ENCODE results near the gene GABPA.
"Not testable (repeated sequence)": the region's sequence is repeated elsewhere in the genome, so short reads cannot be mapped to it uniquely, and the experiment has no call there.

The GABPA gene

DNA sequence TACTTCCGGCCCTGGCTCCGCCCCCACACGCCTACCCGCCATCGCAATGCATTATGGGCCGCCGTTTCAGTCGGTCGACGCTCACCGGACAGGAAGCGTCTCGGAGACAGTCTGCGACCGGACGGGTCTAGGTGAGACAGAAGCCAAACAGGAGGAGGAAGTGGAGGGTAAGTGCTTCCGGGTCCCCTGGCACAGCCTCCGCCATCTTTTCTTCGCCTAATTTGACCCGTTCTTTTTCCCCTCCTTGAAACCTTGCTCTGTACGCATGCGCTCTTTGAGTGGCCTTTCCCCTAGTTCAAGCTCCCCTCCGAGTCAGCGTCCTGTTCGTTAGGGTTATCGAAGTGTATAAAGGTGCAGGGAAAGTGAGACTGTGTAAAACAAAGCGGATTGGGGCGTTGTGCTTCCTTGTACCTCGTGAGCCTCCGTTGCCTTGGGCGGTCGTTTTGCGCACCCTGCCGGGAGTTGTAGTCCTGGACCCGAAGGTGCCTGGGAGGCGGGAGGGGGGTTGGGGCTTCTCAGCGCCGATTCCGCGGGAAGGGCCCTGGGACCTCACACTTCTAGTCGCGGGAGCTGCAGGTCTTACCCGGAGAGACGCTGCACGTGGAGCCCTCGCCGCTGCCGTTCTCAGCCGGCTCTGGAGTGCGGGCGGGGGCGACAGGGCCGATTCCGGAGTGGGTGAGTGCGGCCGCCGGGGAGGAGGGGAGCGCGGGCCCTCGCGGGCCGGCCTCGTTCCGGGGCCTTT, at the start of gene GABPA, which contains the start of gene ATP5PF:
GABPA (plus strand) TSS at position 69 of the 742 bp plus-strand sequence. CDS start 6,627 bp downstream, outside the sequence.
ATP5PF (minus strand) TSS at position 1 of the 742 bp plus-strand sequence. CDS start 5,110 bp downstream, outside the sequence.
- DNase-seq (ENCODE audit: low read depth, low spot score): peak; percentile 99

DNA sequence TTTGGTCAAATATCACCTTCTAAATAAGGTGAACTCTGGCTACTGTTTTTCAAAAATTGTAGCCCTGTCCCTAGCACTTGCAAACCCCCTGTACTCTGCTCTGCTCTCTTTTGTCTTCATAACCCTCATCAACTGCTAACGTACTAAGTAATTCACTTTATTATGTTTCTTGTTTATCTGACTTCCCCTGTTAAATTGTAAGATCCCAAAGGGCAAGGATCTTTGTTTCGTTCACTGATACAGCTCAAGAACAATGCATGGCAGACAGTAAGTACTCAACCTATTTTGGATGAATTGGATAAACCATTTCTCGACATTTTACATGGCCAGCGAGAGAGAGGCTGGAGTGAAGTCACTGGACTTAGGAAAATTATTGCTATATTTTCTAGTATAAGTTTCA, 47.0 kb upstream of the GABPA start:
- no peak for DNase-seq (ENCODE audit: low read depth, low spot score)

DNA sequence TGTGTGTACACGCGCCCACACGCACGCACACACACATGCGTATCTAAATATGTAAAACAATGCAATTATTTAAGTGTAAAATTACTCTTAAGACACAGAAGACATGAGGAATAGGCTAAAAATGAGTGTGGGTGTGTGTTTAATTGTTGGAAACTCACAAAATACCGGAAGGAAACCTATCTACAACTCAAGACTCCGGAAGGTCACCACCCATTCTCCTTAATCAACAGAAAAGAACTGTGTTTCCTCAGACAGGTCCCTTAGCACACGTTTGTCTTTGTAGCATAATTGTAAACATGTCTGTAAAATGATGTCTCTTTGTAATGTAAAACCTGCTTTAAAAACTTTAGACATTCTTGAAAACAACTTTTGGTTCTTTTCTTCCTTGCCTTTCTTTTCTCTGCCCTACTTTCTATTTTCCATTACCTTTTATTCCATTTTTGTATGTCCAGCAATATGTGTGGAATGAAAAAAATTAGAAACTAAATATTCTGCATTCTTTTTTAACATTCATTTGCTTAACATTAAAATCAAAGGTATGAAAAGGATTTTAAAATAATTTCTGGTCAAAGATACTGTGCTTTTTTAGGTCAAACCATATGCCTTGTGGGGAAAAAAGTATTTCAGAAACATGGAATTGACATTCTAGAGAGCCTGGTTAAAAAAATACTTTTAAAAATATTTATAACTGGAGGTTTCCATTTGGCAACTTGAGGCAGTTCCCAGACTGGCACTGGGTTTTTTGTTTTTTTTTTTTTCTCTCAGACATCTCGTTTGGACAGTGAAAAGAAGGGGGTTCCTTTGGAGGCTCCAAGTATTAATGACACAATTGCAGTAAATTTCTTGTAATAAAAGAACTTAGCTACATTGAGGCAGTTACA, 46.3 kb upstream of the GABPA start:
- DNase-seq (ENCODE audit: low read depth, low spot score): no peak

DNA sequence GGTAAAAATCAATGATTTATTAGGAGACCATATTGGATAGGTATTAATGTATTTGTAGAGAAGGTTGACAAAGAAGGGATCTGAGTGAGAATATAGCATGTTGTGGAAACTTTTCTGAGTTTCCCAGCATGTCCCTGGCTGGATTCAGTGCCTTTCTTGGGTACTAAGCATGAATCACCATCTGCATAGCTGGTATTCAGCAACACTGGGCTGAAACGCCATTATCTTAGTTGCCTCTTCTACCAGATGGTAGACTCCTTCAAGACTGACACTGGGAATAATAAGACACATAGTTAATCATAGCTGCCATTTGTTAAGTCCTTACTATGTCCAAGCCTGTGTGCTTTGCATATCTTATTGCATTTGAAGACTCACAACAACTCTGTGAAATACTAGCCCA, 45.5 kb upstream of the GABPA start:
- DNase-seq (ENCODE audit: low read depth, low spot score): no peak

DNA sequence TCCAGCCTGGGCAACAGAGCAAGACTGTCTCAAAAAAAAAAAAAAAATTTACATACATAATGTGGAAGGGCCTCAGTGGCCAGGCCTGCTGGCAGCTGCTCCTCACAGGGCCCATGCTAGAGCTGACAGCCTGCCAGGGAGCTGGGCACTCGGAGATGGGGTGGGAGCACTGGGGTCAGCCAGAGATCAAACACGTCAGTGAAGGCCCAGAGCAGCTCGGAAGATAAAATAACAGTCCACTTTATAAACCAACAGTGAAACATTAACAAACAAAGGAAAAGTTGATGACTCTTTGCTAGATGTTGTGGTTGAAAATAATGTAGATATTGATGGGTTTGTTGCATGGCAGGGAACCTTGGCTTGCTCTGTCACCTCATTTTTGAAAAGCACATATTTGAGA, 42.8 kb upstream of the GABPA start:
- no peak for DNase-seq (ENCODE audit: low read depth, low spot score)

DNA sequence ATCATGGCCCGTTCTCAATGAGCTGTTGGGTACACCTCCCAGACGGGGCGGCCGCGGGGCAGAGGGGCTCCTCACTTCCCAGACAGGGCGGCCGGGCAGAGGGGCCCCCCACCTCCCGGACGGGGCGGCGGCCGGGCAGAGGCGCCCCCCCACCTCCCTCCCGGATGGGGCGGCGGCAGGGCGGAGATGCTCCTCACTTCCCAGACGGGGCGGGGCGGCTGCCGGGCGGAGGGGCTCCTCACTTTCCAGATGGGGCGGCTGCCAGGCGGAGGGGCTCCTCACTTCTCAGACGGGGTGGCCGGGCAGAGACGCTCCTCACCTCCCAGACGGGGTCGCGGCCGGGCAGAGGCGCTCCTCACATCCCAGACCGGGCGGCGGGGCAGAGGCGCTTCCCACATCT, 39.3 kb upstream of the GABPA start:
- DNase-seq (ENCODE audit: low read depth, low spot score): not testable (repeated sequence)

DNA sequence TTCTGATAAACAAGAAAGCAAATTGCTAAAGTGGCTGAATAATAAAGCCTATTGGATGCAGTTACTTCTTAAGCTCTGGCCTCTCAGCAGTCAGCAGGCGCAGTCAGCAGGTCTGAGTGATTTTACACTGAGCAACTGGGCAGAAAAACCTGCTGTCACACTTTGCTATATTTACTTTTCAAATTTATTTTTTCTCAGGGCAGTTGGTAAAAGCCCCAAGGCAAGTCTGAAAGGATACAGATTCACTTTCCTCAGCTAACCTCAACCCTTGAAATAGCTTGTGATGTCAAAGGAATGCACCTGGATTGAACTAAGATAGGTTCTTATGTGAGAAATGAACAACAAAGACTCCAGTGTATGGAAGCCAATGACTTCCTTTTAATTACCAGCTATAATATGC, 34.0 kb upstream of the GABPA start:
- DNase-seq (ENCODE audit: low read depth, low spot score): no peak

DNA sequence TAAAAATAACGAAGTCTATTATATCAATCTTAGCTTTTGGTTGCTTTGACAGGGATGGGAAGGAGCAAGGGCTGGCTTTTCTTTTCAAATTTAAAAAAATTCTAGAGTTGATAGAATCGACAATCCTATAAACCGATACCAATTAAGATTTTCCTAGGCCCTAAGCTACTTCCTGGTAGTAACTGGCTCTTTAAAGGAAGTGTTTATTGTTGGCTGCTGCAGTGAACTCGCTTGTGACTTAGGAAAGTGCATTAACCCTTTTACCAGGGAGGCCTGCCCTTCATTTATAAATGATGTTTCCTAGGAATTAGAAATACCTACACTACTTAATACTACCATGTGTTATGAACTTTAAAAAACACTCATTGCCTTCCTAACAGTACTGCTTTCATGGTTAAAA, 33.2 kb upstream of the GABPA start:
- no peak for DNase-seq (ENCODE audit: low read depth, low spot score)

DNA sequence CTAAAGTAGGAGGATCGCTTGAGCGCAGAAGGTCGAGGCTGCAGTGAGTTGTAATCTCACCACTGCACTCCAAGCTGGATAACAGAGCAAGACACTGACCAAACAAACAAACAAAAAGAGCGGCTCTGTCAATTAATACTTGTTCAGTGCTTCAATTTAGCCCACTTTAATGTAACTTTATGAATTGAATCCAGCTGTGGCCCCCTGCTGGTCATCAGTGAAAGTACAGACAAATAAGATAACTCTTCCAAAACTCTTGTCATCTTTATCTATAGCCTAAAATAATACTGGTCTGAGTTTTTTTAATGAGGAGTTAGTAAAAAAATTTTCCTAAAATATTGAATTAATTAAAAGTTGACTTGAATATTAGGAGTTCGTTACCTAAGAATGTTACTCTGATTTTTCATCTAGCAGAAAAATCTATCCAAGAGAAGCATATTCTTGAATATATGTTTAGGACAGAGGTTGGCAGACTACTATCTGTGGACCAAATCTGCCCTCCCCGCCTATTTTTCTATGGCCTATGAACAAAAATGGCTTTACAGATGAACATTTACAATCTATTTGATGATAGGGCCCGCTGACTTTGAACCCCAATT, 26.2 kb upstream of the GABPA start:
- DNase-seq (ENCODE audit: low read depth, low spot score): no peak

DNA sequence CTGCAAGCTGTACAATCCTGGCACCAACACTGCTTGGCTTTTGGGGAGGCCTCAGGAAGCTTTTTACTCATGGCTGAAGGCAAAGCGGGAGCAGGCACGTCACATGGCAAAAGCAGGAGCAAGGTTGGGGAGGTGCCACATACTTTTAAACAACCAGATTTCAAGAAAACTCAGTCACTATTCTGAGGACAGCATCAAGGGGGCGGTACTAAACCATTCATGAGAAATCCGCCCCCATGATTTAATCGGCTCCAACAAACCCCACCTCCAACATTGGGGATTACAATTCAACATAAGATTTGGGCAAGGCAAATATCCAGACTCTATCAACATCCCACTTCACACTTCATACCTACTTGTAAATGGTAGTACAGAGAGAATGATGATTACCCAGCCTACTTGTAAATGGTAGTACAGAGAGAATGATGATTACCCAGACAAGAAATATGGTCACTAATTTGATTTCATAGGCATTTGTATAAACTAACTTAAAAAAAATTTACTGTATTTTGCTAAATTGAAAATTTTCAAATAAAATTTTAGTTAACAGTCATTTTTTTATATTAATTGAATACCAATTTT, 25.0 kb upstream of the GABPA start:
- peak; percentile 5 for DNase-seq (ENCODE audit: low read depth, low spot score)

DNA sequence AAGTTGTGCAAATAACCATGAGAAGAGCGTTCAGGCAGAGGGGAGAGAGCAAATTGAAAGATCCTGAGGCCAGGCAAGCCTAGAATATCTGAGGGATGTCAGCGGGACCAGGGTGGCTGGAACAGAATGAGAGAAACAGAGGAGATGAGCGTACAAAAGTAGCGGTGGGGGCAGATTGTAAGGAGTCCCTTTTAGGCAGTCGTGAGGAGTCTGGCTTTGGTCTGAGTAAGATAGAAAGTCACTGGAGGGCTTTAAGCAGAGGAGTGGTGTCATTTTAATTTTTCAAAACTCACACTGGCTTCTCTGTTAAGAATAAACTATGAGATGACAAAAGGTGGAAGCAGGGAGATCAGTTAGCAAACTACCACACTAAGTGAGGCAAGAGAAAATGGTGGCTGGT, 24.2 kb upstream of the GABPA start:
- DNase-seq (ENCODE audit: low read depth, low spot score): no peak

DNA sequence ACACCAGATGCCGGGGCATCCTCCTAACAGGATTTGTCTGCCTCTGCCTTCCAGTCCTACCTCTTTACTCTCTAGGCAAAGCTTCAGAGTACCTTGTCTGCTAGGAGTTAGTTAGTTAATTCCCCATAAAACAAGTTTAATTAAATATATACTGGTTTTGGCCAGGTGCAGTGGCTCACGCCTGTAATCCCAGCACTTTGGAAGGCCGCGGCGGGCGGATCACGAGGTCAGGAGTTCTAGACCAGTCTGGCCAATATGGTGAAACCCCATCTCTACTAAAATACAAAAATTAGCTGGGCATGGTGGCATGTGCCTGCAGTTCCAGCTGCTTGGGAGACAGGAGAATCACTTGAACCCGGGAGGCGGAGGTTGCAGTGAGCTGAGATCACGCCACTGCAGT, 20.7 kb upstream of the GABPA start:
- DNase-seq (ENCODE audit: low read depth, low spot score): not testable (repeated sequence)

DNA sequence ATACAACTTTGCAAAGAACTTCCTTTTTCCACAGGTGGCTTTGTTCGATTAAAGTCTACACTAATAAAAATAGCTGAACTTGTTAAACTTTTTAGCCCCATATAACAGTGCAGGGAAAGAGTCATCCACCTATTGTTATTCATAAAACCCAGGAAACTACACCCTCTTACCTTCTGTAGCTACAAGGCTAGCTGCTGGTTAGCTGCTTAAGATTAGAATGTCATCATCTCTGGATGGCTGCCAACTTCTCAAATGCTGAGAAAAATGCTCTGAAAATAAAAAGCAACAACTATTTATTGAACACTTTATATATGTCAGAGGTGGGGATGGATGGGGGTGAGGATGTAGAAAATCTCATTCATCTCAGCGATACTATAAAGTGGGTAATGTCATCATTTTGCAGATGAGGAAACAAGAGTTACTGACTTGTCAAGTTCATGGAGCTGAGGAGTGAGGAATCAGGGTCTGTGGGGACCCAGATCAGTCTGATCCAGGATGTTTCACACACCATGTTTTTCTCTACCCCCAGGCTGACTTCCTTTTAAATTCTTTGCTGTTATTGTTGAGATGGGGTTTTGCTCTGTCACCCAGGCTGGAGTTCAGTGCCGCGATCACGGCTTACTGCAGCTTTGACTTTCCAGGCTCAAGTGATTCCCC, 17.2 kb upstream of the GABPA start:
- DNase-seq (ENCODE audit: low read depth, low spot score): no peak

DNA sequence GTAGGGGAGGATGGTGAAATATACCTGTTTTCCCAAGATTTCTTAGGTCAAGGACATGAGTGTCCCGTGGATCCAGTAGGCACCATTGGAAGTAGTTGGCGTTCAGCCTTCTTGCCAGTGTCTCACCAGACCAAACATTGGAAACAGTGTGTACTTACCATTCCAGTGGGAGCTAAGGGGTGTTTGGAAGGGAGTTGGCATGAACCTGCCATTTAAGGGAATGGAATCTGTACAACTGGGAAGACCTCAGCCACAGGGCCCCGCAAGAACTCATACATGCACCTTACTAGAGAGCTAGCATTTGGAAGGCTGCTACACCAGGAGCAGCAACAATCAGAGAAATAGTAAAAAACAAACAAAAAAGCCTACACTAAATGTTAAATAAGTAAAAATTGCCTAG, 12.8 kb upstream of the GABPA start:
- DNase-seq (ENCODE audit: low read depth, low spot score): no peak

DNA sequence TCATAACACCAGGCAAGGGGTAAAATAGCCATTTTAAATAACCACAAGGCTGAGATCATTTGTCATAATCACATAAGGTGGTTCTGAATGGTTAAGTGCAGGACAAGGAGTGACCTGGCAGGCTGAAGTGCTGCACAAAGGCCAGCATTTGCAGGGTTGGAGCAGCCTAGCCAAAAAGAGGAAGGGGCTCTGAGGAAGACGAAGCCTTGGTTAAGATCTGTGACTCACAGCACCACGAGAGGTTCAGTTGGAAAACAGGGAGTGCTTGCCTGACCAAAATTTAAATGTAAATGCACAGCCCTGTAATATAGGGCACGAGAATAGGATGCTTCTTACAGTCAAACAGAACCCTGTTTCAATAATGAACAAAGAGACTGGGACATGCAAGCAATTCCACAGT, 12.1 kb upstream of the GABPA start:
- DNase-seq (ENCODE audit: low read depth, low spot score): no peak

DNA sequence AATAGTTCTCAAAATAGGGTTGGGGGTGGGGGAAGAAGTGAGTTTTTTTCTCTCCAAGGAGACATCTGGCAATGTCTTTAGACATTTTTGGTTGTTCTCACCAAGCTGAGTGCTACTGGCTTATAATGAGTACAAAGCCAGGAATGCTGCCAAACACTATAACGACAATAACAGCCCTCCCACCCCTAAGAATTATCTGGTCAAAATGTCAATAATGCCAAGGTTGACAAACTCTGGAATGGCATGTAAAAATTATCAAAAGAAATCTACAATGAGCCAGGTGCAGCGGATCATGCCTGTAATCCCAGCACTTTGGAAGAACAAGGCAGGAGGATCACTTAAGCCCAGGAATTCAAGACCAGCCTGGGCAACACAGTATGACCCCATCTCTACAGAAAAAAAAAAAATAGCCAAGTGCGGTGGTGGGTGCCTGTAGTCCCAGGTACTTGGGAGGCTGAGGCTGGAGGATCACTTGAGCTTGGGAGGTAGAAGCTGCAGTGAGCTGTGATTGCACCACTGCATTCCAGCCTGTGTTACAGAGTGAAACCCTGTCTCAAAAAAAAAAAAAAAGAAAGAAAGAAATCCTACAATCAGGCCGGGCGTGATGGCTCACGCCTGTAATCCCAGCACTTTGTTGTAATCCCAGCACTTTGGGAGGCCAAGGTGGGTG, 2.5 kb upstream of the GABPA start:
- no peak for DNase-seq (ENCODE audit: low read depth, low spot score)

DNA sequence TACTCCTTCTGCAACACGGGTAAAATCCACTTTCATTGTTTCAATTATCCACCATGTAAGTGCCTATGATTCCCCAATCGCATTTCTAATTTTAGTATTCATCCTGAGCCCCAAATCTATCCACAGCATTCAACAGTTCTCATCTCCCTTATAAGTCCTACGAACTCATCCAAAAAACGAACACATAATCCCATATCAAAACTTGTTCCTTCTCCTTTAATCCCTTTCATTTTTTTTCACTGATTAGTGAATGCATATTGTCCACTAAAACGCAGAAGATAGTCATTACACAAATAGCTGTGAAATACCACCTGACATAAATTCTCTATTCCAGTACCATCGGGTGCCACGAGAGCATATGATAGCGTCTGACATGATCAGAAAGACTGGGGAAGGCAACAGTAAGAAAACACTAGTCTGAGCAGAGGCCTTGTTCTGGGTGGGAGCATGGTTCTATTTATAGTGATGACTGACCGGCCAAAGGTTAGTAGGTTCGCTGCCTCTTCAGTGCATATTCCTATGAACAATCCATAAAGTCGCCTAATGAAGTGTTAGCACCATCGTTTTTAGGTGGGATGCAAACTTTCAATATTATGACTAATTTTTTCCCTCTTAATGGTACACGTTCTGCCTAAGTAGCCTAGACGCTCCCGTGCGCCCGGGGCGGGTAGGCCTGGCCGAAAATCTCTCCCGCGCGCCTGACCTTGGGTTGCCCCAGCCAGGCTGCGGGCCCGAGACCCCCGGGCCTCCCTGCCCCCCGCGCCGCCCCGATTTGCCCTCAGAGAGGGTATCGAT, 716 bp upstream of the GABPA start:
- peak; percentile 25 for DNase-seq (ENCODE audit: low read depth, low spot score)

DNA sequence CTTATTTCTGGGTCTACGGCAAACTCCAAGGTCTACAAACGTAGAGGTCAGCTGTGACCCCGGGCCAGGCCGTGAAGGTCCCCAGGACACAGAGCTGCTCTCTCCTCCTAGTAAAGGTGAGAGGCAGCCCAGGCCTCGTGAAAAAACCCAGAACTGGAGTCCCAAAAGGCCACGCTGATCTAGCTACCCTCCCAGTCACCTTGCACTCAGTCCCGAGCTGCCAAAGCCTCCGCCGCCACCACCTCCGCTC, 193 bp upstream of the GABPA start:
- no peak for DNase-seq (ENCODE audit: low read depth, low spot score)

DNA sequence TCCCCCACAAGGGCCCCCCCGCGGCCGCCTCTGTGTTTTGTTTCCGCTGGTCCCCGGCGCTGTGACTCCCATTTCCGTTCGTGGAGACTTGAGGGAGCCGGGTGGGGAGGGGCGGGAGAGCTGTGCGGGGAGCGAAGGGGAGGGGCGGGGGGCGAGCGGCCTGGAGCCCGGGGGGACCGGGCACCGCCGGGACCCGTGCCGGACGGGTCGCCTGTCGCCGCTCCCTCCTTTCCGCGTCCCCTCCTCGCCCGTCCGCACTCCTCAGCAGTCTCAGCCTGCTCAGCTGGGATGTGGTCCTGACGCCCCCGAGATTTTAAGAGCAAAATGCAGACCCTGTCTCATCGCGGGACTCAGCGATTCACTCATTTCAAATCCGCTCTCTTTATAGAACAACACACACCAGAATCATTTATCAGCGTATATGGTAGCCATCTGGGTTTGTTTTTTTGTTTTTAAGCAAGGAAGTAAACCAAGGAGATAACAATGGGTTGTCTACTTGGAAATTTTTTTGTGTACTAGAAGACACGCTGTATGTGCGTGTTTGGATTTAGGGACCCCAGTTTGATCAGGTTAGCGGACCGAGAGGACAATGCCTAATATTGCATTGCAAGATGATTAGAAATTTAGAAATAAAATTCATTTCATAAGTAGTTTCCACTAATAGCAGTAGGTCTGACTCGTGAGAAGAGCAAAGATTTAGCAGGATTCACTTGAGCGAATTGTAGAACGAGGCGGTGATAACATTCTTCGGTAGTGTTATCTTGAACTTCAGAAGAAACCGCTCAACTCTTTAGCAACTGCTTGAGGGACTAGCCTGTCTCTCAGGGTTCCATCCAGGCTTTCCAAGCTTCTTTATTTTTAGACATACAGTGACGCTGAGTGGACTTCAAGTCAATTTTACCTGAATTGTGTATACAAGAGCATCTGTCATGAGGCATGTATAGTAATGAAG, 1.1 kb downstream of the GABPA start:
- DNase-seq (ENCODE audit: low read depth, low spot score): no peak
